ENCODE data around the gene CAPS.

DNA sequence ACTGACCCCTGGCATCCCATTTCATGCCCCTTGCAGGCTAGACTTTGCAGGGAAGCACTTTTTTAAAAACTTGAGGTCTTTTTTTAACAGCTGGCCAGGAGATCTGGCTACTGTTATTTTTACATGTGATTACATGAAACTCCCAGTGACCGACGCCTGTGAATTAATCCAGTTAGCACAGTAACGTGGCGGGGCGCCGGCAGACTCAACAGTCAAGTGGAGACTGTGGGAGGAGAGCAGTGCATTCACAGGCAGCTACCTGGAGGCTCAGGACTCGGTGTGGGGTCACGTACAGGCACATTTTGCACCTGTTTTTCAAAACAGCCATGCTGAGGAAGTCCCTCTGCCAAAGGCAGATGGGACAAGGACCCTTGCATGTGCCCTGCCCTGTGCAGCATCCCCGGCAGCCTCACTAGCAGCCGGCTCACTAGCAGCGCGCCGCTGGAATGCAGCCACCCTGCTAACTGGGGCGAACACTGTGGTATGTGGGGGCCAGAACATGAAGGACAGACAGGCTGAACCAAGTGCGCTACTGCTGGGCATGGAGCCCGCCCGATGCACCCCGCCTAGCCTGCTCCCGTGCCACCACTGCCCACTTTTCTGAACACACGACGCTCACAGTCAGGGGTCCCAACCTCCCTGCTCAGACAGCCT lies 18.7 kb downstream of the CAPS start:
- TF ChIP-seq, protein P1, sequence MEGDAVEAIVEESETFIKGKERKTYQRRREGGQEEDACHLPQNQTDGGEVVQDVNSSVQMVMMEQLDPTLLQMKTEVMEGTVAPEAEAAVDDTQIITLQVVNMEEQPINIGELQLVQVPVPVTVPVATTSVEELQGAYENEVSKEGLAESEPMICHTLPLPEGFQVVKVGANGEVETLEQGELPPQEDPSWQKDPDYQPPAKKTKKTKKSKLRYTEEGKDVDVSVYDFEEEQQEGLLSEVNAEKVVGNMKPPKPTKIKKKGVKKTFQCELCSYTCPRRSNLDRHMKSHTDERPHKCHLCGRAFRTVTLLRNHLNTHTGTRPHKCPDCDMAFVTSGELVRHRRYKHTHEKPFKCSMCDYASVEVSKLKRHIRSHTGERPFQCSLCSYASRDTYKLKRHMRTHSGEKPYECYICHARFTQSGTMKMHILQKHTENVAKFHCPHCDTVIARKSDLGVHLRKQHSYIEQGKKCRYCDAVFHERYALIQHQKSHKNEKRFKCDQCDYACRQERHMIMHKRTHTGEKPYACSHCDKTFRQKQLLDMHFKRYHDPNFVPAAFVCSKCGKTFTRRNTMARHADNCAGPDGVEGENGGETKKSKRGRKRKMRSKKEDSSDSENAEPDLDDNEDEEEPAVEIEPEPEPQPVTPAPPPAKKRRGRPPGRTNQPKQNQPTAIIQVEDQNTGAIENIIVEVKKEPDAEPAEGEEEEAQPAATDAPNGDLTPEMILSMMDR (IDR thresholded peaks at IDR 0.05; ENCODE audit: poor library complexity) = no peak
- TF ChIP-seq EZH2 (IDR thresholded peaks at IDR 0.05; ENCODE audit: borderline replicate concordance) = no peak

Measured in hepatocyte (in vitro differentiated cells).